Activated gamma-delta T cell treated with Interleukin-2 at 50 U/mL for 16 hours (primary cell): ENCODE results near the gene ORM1.
"Not testable (repeated sequence)": the region's sequence is repeated elsewhere in the genome, so short reads cannot be mapped to it uniquely, and the experiment has no call there.

Source experiments
- DNase-seq: peaks from one replicate; pipeline ENCODE4 v3.0.0-alpha.2; 2020

ORM1 gene

DNA sequence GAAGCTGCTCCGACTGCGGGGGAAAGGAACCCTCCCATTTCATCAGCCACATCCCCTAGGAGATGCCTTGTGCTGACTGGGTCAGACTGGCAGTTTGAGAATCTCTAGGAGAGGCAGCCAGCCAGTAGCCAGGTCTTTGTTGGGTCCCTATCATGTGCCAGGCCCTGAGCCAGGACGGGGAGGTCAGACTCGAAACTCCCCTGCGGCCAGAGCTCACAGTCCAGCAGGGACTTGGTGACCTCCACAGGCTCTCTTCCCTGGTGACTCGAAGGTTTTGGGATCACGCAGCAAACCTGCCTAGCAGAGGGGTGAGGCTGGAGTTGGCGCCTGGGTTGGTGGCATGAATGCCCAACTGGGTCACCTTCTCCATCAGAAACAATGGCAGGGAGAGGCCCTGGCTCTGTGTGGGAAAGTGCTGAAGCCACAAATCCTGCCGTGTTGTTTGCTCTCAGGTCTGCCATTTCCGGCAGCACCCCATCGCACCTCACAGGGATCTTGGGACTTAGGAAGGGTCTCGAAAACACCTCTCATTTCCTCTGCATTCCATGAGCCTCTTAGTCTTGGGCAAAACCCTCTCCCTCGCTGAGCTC lies 14.4 kb upstream of the ORM1 start:
- DNase-seq: no peak

DNA sequence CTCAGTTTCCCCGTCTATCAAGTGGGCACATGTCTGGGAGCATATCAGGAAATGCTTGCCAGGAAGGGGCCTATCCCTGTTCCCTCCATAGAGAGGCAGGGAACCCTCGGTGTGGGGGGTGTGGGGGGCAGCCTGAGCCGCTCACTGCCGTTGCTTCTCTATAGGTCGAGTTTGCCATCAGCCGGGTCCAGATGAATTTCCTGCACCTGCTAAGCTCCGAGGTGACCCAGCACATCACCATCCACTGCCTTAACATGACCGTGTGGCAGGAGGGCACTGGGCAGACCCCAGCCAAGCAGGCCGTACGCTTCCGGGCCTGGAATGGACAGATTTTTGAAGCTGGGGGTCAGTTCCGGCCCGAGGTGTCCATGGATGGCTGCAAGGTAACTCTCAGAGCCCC lies 13.8 kb upstream of the ORM1 start:
- DNase-seq: no peak

DNA sequence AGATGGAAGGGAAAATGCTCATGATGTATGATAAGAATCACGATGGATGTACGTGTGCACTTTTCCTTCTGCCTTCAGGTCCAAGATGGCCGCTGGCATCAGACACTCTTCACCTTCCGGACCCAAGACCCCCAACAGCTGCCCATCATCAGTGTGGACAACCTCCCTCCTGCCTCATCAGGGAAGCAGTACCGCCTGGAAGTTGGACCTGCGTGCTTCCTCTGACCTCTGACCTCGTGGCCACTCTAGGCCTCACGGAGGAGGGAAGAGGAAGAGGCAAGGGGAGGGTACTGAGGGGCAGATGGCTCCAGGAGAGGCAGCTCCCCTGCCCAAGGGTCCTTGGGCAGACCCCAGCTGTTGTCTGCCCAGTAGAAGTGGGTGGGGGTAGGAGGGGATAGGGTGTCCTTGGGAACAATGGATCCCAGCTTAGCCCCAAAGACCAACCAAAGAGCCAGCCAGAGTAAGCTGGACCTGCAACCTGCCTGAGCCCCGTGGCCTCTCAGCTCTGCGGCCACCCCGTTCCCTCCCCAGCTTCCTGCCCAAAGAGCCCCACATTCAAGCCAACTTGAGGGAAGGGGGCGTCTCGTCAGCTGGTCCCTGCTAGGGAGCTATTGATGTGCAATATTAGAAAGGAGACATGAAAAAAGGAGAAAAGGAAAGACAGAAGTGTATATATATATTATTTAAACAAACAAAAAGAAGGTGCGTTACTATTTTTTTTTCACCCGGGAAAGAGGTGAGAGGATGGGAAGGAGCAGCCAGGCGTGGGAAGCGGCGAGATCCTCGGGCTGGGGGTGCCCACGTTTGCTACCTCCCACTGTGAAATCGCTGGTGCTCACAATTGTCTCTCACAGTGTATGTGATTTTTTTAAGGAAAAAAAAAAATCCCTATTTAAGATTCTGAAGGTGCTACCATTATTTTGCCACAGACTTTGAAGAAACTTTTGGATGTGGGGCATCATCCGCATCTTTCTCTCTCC lies 12.1 kb upstream of the ORM1 start:
- DNase-seq: no peak

DNA sequence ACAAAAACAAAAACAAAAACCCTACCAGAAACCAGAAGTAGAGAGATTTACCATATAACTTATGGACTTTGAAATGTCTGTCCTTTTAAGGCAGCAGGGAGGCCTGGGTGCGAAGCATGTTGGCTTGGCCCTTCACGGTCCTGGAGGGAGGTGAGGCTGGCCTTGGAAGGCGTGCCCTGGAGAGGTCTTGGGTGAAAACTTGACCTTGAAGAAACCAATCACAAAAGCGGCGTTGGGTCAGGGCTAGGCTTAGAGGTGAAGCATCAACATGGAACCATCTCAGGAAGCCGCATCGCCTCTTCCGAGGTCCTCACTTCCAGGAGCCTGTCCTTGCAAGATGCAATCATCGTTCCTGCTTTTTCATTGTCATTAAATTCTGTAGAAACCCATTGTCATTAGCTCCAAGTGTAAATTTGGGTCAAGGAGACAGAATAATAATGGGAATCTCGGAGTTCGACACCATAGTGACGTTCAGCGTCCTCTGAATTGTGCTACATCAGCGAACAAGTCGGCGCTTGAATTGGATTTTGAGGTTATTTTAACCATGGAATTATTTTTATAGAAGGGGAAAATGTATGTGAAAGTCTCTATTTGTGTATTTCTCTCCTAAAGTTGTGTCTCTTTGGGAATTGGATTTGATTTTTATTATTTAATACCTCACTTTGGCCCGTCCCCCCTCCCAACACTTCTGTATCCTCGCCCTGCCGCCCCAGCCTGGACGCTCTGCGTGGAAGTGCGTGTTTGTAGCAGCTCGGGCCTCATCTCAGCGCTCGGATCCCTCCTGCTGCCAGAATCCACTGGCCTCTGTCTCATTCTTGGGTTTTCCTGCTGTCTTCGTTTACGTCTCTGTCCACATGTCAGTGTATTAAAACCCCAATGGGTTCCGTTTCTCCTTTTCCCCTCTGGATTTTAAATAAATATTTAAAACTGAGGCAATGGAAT lies 11.1 kb upstream of the ORM1 start:
- DNase-seq: no peak

DNA sequence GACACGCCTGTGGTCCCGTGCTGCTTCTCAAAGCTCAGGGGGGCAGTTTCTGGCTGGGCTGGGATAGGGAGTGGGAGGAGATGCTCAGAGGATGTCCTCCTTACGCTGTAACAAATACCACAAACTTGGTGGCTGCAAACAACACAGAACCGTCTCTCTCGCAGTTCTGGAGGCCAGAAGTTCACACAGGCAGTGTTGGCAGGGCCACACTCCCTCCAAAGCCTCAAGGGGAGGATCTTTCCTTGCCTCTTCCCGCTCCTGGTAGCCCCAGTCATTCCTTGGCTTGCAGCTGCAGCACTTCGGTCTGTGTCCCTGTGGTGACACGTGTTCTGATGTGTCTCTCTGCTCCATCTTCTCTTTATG lies 10.4 kb upstream of the ORM1 start:
- DNase-seq: no peak

DNA sequence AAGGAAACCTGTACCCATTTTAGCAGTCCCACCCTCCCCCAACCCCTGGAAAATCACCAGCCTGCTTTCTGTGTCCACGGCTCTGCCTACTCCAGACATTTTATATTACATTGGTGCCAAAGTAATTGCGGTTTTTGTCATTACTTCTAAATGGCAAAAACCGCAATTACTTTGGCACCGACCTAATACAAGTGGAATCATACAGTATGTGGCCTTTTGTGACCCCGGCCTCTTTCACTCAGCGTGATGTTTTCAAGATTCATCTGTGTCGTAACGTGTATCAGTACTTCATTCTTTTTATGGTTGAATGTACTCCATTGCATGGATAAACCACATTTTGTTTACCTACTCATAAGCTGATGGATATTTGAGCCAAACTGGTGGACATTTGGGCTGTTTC lies 9.7 kb upstream of the ORM1 start:
- no peak for DNase-seq

DNA sequence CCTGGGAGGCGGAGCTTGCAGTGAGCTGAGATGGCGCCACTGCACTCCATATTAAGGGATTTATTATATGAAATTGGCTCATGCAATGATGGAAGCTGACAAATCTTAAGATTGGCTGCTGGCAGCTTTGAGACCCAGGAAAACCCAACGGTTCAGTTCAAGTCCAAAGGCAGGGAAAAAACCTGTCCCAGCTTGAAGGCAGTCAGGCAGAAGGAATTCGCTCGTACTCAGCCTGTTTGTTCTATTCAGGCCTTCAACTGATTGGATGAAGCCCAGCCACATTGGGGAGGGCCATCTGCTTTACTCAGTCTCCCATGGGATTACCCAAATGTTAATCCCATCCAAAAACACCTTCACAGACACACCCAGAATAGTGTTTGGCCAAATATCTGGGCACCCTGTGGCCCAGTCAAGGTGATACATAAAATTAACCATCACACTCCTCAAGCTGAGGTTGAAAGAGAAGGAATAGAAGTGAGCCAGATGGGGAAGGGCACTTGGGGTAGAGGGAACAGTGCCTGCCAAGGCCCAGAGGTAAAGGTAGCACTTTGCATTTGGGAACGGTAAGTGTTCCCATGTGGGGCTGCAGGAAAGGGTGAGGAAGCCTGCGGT lies 8.5 kb upstream of the ORM1 start:
- no peak for DNase-seq

DNA sequence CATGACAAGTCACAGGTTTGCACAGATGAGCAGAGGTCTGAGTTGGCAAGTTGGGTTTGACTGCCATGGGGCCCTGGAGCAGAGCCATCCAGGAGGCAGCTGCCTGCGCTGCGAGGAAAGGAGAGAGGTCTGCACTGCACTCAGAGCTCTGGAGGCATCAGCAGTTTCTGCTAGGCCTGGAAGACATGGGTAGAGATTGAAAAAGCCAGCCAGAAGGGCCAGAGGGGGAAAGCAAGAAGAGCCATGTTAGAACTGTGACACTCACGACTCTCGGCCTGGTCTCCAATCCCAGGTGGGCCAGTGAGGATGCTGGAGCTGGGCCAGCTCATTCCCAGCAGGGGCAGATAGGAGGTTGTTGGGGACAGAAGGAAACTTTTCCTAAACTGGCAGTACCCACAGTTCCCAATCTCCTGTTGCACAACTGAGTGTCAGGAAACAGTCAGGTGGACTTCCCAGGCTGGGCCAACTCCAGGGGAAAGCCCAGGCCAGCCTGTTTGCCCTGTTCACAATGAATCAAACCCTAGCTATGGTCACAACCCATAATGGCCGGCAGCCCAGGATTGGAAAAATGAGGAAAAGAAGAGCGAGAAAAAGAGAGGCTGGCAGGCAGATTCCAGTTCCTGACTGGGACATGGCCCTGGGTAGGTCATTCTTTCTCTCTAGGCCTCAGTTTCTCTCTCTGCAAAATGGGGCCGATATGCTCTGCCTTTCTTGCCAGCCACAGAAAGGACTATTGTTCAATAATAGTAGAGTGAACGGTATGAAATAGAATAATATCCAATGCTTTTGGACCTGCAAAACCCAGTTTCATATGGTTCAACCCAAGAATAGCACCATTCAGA lies 7.8 kb upstream of the ORM1 start:
- DNase-seq: no peak

DNA sequence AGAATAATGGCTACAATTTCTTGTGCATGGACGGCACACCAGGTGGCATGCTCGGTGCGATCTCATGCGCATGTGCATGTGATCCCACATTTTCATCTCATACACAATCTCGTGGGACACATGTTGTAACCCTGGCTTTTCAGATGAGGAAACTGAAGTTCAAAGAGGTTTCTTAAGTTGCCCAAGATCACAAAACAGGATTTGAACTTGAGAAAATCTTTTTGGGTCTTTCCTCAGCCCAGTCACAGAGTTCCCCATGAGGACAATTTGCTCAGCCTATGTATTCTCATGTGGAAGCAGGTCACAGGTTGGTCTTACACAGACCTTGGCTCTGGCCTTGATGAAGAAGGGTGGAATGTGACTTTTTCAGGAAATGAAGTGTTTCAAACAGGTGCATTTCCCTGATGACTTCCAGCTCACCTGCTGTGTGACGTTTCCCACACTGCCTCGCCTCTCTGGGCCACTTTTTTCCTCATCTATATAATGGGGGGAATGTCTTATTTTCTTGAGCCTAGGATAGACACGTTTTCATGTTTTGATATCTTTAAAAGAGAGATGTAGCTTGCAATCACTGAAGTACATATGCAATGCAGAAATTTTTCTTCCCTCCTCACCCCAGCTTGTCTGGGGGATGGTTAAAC lies 7.1 kb upstream of the ORM1 start:
- no peak for DNase-seq

DNA sequence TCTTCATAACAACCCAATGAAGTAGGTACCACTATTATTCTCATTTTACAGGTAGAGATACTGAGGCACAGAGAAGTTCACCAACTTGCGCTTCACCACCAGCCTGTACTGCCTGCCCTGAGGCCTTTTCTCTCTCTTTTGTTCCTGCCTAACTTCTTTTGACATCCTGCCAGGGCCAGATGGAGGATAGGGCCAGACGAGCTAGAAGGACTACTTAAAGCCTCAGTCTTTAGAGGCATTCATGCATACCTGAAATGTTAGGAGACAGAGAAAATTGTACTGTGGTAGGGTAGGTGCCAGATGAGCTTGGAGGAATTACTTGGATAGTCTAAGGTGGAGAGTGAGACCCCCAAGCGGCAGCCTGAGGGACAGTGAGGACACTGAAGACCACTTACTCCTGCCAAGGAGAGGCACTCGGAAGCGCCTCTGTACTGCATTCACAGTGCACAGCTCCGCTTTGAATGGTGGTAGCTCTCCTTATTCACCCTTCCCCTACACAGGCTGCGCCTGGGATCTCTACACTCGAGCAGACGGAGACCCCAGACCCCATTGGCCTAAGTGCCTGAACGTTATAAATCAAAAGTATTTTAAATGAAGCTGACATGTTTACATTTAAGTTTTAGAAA lies 6.2 kb upstream of the ORM1 start:
- no peak for DNase-seq

DNA sequence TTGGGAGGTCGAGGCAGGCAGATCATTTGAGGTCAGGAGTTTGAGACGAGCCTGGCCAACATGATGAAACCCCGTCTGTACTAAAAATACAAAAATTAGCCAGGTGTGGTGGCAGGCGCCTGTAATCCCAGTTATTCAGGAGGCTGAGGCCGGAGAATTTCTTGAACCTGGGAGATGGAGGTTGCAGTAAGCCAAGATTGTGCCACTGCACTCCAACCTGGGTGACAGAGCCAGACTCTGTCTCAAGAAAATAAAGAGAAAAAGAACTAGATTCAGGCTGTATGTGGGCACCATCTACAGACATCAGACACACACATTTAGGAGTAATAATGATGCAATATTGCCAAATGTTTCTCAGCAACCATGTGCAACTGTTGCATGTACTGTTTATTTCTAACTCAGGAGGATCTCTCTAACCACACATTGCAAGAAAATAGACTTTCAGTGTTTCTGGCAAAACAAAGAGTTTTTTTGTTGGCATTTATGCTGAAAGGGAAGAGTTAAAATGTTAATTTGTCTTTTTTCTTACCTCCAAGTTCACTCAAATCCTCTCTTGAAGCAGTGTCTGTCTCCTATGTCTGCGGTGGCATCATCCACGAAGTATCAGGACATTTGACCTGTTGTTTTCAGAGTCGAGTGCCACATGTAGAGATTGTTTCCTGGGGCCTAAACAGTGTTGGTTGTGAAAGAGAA lies 5.1 kb upstream of the ORM1 start:
- no peak for DNase-seq

DNA sequence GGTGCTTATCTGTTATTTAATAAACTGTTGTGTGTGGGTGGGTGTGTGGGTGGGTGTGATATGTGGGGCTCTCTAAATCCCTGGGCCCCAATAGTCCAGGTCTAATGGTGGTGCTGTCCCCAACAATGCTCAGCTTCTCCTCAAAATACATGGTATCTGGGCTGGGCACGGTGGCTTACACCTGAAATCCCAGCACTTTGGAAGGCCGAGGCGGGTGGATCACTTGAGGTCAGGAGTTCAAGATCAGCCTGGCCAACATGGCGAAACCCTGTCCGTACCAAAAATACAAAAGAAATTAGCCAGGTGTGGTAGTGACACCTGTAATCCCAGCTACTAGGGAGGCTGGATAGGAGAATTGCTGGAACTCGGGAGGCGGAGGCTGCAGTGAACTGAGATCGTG lies 4.5 kb upstream of the ORM1 start:
- DNase-seq: no peak

DNA sequence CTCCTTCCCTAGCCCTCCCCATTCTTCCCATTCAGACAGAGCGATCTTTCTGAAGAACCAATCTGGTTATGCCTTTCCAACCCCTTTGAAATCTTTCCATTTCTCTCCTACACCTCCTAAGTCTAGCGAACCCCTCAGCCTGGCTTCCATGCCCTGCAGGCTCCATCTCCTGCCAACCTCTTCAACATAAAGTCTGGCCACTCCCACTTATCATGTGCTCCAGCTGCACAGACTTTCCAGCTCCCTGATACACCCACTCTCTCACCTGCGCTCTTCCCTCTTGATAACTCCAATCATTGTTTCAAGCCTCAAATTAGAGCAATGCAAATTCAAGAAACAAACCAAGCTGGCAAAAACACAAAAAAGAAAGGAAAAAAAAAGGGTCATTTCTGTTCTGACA lies 3.8 kb upstream of the ORM1 start:
- DNase-seq: no peak

DNA sequence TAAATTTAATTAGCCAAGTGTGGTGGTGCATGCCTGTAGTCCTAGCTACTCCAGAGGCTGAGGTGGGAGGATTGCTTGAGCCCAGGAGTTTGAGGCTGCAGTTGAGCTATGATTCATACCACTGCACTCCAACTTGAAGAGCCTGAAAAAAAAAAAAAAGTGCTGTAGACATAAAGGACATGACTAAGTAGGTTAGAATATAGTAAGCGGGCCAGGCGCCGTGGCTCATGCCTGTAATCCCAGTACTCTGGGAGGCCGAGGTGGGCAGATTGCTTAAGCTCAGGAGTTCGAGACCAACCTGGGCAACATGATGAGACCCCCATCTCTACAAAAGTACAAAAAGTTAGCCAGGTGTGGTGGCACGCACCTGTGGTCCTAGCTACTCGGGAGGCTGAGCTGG lies 2.2 kb upstream of the ORM1 start:
- not testable (repeated sequence) for DNase-seq

DNA sequence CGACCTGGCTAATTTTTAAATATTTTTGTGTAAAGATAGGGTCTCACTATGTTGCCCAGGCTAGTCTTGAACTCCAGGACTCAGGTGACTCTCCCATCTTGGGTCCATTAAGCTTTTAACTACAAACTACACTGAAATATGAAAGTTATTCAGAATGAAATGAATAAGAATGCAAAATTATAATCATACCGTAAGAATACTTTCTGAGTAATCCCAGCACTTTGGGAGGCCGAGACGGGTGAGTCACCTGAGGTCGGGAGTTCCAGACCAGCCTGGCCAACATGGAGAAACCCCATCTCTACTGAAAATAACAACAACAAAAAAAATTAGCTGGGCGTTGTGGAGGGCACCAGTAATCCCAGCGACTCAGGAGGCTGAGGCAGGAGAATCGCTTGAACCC lies 1.1 kb upstream of the ORM1 start:
- DNase-seq: no peak

DNA sequence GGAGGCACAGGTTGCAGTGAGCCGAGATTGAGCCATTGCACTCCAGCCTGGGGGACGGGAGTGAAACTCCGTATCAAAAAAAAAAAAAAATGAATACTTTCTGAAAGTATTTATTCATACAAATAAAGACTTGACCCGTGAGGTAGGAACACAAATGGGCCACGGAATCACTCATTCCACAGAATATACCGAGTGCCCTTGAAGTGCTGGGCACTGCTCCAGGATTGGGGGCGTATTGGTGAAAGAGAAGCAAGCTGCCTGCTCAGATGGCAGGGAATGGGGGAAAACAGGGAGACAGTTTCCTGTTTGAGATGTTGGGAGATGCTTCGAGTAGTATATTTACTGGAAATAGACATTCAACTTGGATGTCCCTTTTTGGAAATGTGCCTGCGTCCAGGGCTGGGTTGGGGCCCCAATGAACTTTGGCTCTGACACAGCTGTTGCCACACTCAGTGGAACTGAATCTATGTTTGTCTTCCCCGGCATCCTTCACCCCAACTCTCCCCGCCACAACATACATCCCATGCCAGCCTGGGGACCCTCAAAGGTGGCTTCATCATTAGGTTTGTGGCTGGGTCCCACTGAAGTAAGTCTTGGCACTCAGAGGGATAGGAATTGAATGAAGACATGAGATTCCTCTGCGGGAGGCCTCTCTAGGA lies 609 bp upstream of the ORM1 start:
- not testable (repeated sequence) for DNase-seq

DNA sequence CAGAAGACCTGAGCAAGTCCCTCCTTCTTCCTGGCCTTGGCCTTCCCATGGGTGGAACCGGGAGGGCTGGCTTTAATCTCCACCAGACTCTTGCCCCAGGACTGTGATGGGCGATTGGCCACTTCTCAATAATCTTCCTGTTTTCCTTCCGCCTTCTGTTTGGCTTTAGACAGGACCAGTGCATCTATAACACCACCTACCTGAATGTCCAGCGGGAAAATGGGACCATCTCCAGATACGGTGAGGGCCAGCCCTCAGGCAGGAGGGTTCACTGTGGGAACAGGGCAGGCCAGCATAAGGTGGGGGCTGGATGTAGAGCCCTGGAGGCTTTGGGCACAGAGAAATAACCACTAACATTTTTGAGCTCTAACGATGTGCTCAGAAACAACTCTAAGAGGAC lies 951 bp downstream of the ORM1 start:
- not testable (repeated sequence) for DNase-seq

DNA sequence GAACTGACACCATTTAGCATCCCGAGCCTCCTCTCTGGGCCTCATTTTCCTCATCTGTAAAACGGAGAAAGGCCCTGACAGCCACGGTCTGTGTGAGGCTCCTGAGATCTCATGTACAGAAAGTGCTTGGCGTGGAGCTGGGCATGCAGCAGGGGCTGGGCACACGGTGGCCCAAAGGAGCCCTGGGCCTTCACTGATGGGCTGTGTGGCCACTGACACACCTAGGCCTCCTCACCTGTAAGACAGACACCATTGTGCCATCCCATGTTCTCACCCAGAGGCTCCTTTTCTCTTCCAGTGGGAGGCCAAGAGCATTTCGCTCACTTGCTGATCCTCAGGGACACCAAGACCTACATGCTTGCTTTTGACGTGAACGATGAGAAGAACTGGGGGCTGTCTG lies 1.6 kb downstream of the ORM1 start:
- no peak for DNase-seq

DNA sequence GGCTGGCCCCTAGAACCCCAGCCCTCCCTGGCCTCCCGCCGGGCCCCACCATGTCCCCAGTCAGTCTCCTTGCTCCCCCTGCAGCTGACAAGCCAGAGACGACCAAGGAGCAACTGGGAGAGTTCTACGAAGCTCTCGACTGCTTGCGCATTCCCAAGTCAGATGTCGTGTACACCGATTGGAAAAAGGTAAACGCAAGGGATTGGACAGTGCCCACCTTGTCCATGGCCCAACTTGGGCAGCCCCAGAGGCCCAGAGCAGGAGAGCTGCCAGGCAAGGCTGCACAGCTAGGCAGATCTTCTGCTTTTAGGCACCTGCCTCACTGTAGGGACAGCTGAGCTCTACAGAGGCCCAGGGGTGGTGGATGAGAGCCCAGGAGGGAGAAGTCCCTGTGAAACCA lies 2.1 kb downstream of the ORM1 start:
- not testable (repeated sequence) for DNase-seq
